Stimulated activated CD8-positive, alpha-beta memory T cell treated with anti-CD3 and anti-CD28 coated beads, Interleukin-12 subunit alpha, Interleukin-12 subunit beta, amount 100 ng/mL, for 24 hours (primary cell): ENCODE measurements around the gene GDNF.
A peak's percentile ranks its signal among the peaks of the same experiment; 100 is the strongest.

Source experiments
- DNase-seq: peaks from one replicate; pipeline ENCODE4 v3.0.0-alpha.2; 2020; ENCODE audit errors: extremely low read depth

Gene GDNF

DNA sequence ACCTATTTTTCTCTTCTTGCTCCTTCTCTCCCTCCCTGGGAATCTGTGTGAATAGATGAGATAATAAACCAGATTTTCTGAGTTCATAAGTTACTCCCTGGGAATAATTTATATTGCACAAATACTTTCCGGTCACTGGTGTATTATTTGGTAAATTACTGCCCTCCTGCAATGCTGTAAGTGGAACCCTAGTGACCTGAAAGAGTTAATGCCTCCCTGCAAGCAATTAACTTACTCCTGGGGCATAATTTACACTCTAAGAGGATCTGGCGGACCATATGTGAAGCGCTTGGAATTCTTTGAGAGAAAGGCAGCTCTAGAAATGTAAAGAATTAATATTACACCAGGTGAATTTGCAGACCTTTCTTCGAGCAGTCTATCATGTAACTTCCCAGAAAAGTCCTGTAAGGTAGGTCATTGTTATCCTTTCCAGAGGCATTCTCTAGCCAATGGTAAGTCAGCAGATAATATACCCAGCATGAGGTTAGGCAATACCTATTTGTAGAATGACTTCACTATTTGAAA lies 7.0 kb upstream of the GDNF start:
- DNase-seq = no peak

DNA sequence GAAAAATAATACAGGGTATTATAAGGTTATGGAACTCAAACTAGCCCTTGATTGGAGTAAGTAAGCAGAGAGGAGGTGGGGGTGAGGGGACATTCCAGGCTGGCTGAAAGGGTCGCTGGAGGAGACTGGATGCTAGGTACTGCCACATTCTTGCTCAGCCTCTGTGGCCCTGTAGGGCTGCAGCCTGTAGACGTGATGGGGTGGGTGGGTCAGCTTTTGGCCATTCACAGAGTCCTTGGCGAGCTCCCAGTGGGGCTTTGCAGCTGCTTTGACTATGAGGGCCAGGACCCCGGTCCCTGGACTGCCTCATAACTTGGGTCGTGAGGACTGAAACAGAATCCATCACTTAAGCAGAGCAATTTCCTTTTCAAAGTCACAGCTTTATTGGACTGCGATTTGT lies 4.2 kb upstream of the GDNF start:
- DNase-seq = no peak

DNA sequence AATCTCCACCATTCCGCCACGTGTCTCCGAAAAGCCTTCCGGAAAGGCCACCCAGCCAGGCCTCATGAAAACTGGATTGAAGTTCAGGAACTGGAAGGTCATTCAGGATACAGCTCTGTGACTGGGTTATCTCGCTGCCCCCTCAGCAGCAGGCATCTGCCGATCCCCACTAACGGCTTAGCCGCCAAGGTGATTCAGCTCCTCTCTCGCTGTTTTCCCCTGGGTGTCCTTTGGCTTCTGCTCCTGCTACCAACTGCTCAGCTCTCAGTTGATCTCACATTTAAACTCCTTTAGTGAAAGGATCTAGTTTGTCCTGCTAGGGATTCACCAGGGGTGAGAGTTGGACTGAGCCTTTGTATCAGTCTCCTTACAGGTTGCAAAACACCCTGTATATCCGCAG lies 2.2 kb upstream of the GDNF start:
- no peak for DNase-seq

DNA sequence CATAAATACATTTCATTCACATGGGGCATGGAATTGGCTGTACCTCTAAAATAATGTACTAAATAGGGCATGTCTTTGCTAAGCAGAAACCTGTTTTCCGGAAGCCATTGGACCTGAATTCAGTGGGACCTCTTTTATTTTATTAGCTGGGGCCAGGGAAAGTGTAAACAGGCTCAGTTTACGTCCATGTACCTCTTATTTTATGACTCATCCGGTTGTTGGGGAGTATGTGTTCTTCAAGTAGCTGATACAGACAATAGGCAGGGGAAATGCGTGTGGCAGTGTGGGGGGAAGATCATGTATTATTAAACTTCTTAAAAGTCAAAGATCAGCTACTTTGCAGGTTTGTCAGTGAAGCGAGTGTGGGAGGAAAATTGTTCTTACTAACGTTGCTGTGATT lies 1.4 kb upstream of the GDNF start:
- DNase-seq = no peak

DNA sequence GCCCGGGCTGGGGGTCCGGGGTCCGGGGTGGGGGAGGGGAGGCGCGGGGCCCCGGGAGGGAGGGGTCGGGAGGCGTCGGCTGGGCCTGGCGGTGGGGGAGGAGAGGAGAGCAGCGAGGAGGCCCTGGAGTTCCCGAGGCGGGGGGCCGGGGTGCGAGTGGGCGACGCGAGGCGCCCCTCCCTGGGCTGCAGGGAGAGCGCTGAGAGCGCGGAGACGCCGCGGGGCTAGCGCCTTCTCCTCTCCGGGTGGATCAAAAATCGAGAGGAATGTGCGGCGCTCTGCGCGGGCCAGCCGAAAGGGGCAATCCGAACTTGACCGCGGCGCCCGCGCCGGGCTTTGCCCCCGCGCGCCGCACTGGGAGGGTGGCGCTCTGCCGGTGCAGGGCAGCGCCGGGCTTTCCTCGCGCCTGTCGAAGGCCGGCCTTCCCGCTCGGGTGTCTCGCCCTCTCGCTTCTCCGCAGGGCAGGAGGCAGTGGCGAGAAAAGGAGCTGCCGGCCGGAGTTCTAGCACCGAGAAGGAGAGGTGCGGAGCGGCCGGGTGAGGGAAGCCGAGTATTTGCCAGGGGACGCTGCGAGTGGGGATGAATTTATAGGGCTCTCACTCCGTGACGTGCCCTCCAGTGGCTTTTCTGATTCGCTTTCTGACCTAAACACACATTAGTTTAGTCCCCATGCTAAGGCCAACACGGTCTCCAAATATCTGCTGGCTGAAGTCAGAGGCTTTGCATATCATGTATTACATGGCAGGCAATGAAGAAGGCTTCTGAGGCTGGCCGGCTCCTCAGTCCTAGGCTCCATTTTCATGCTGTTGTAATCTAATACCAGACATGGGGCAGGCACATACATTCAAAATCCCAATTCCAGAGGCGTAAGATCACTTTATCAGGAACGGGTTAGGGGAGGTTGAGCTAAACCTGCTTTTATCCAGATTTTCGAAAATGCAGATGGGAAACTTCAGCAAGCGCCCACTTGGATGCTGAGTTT lies 503 bp upstream of the GDNF start:
- no peak for DNase-seq

DNA sequence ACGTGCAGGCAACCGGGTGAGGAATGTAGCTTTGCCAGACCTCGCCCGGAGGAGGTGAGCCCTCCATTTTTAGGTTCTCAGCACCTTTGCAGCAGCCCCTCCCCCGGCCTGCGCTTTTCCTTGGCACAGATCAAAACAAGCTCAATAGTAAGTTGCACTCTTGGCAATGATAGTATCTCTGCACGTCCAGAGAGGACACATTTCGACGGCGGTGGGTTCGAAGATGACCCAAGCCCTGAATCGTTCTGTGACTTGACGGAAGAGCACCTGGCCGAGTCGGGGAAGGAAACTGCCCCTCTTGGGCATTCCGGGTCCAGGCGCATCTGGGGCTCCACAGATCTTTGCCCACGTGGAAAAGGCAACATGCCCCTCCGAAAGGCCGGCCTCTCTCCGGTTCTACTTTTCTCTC lies 904 bp downstream of the GDNF start:
- no peak for DNase-seq

DNA sequence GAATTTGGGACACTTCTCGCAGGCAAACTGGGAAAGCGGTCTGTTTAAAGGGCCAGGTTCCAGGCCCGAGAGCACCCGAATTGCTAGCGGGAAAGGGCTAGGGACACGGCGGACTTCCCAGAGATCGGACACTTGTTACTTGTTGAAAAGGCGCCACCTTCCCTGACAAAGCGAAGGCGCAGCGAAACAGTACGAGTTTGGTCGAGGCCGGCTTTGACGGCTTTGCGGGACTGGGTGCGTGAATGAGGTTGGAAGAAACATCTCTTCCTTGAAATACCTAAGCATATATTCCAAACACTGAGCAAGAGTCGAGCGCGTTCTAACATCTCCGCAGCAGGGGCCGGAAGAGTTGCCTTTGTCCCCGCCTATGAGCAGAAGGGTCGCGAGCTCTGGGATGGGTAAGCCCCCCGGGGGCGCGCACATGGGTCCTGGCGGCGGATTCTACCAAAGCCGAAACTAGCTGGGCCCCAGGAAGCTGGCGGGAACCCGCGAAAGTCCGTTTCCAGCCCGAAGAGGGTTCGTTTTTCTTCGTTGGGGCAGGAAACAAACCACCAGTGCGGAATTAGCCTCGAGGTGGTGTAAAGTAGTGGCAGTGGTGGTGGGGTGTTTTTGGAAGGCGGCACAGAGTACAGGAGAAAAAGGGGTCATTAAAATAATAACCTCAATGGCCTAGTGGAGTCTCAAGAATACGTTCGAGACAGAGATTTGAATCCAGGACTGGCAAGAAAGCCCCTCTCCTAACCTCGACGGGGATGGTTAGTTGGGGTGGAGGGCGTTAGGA lies 1.5 kb downstream of the GDNF start:
- no peak for DNase-seq

DNA sequence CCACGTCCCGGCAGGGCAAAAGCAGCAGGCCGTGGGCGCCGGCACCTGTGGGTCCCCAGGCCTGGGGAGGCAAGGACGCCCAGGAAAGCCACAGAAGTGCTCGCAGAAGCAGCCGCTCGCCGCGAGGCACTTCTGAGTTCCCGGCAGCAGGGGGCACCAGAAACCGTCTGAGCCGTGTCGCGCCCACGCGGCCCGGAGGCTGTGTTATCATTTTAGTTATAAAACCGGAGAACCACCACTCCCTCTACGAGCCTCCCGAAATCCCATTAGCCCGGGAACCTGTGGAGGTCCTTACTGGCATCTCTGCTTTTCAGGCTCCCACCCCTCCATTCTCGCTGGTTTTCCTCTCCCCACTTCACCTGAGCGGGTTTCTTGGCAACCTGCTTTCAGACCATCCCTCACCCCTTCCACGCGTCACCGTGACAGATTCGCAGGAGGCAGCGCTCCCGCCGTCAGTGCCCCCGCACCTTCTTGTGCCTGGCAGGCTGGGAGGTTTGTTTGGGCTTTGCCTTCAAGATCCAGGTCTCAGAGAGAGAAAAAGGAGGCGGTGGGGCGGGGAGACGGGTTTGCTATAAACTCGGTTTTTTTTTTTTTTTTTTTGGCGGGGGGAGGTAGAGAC lies 2.3 kb downstream of the GDNF start:
- DNase-seq = peak; percentile 15

DNA sequence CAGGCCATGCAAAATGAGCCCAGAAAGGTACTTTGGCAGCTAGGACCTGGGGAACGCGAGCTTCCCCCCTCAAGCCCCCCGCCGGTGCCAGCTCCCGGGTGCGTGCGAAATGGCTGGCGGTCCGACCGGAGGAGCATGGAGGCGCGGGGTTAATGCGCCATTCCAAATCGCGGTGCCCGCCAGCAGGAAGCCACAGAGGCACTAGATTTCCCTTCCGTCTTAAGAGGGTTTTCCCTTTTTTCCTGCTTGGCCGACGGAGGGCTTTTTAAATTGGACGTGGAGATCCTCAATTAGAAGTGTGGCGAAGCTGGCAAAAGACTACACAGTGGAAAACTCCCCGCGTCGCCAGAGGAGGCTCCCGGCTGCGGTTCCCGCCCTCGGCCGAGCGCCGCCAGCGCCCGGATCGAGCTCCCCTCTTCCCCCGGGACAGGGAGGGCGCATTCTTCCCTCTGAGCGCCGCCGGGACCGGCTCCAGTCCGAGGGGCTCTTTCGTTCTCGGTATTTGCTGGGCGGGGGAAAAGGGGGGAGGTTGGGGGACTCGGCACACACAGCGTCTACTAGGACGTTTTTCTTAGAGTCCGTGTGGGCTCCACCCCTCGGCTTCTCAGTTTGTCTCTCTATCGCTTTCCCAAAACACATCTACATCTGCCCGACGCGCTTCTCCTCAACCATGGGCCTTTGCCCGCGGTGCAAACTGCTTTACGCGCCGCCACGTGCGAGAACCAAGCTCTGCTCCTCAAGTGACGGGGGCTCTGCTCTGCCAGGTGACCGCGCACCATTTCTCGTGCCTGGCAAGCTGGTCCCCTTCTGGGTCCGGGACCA lies 3.0 kb downstream of the GDNF start:
- no peak for DNase-seq

DNA sequence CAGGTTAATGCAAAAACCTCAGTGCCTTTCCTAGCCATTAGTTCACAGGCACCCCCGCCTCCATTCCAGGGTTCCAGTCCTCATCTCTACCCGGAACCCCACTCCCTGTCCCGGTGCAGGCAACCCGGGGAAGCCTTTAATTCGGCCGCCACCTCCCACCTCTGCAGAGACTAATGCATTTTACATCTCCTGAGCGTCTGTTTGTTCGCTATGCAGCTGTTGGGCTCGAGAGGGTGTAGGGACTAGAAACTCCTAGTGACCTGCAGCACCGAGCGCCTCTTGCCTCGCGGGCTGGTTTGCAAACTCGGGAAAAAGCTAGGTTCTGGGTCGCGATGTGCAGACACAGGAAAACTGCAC lies 3.6 kb downstream of the GDNF start:
- DNase-seq = no peak

DNA sequence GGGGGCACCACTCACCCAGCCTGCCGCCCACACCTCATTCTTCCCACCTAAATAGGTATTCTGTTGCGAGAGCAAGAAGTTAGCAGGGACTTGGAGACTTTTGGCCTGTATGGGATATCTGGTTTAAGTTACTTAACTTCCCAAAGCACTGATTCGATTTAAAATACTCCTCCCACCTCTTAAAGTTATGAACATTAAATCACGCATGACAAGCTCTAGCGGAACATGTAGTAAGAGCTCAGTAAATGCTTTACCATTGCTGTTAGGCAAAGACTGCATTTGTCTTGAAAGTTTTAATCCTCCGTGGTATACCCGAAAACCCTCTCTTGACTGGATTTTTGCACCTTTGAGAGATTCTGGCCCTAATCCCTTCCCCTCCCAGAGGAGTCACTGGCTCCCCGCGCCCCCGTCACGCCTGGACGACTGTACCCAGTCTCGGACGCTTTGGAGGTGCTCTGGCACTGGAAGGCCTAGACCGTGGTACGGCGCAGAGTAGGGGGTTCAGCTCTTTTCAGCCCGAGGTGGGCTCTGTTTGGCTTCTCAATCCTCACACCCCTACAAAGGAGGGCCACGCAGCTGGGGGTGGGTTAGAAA lies 4.4 kb downstream of the GDNF start:
- no peak for DNase-seq

DNA sequence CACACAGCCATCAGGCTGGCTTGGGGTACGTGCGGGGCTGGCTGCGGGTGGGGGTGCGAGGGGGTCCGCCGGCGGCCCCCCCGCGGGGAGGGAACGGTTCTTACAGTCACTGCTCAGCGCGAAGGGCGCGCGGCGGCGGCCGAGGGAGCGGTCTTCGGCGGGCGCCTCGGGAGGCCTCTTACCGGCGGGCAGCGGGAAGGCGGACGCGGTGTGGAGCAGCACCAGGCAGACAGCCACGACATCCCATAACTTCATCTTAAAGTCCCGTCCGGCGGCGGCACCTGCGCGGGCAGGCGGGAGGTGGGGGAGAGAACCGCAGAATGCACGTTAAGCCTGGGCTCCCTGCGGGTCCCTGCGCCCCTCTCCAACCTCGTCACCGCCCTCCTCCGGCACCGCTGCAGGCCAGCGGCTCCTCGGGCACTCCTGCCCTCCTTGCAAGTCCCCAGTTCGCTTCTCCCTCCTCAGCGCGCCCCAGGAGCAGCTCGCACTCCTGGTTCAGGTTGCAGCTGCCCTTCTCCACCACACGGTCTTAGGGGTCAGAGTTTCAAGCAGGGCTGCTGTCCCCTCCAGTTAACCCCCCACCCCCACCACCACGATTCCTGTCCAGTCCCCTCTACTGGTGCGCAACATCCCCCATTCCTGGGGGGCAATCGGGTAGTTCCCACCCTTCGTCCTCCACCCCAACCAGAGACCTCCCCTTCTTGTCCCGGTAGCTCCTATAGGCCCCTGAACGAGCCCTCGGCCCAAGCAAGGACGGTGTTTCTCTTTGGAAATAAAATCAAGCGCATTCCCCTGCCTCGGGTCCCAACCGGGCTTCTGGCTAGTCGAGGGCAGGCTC lies 5.1 kb downstream of the GDNF start:
- no peak for DNase-seq

DNA sequence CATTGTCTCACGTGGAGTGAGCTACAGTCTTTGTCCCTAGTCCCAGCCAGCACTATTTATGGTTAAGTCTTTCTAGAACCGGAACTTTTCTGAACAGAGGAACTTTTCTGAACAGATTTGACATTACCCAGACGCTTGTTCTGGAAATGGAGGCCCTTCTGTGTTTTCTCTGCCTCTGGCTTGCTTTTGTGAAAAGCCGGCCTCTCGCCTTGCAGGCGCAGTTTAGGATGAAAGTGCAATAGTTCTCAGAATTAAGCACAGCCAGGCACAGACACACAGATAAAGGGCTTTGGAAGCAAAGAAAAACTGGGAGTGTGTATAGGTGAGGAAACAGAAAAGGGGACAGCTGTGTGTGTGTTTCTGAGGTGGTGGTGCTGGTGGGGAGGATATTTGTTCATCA lies 5.9 kb downstream of the GDNF start:
- no peak for DNase-seq

DNA sequence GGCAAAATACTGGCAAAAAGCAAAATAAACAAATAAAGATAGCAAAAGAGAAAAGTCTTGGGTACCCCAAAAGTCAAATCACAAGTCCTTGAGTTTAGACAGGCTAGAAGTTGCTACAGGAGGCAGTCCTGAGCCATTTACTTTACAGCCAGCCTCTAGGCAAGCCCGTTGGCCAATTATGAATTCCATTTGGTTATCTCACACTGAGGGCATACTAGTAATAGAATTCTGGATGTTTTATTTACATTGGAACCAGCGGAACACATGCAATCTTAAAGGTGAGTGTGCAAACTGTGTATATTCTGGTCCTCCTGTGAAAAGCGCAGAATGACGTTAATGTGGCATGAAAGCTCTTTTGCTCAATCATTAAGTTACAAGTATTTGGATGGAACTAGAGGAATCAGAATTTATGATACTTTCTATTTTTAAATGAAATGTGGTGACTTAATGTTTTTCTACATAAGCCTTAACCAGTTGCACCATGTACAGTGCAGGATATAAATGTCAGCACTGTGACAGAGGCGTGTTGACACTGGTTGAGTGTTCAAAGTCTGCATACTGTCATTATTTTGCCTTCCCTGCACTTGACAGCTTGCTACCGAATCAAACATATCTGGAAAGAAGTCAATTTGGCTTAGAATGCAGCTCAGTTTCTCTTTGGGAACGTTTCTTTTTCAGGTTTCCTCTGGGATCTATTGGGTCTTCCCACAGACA lies 7.9 kb downstream of the GDNF start:
- no peak for DNase-seq

DNA sequence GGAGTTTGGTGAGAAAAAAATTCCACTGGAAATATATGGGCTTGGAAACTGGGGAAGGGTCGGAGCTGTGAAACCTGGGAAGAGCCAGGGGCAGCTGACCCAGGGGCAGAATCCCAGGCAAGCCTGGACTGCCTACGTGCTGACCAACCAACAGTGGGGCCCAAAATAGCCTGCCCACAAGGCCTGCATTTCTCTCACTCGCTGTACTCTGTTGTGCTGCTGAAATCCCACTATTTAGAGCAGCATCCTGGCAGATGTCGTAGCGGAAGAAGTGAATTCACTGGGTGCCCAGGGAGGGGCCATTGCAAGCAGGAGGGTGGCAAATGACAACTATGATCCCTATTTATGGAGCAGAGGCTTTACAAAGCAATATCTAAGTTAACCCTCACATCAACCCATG lies 9.5 kb downstream of the GDNF start:
- DNase-seq = no peak

DNA sequence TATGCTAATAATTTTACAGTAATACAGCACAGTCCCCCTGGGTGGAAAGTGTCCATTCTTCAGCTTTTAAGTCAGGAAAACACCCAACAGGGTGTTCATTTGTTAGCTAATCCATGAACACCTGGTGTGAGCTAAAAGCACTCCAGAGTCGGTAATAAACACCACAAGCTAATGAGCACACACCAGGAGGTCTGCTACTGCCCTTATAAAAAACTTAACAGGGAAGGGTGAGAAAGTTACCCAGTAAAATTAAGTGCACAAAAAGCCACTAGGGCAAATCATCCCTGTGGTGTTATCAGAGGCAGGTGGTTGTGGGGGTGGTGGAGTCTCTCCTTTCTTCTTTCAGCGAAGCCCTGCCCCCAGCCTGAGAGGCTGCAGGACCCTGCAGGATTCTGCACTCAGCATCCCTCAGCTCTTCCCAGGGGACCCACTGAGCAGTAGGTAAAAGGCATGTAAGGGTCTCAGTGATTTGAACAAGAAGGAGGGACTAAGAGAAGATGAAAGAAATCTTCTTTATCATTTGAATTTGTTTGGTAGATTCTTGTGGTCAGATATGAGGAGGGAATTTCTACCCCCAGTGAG lies 14.4 kb downstream of the GDNF start:
- DNase-seq = no peak

DNA sequence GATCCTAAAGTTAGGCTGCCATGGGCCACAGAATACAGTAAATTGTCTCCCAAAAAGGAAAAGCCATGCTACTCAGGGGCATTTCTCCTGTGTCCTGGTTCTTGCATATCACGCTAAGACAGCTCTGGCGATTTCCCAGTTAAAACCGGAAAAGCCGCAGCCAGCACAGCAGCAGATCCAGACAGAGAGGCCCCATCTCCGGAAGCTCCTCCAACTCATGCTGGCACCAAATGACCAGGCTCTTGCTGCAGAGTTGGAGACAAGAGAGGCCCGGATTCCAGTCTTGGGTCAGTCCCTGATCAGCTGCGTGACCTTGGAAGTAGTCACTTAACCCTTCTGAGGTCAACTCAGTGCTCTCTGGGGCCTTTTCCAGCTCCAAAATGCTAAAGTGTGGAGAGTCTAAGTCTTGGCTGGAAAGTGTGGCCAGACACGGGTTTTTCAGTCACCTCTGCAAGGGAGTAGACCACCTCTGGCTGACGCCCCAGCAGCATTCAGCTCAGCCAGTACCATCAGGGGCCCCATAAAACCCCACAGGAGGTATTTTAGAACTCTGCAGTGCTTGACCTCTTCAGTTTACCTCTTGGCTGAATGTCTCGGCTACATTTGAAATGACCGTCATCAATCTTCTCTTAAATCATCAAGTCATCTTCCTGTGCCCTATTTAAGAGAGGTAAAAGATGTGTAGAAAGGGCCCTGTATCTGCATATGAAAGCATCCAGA lies 16.2 kb downstream of the GDNF start:
- DNase-seq = no peak

DNA sequence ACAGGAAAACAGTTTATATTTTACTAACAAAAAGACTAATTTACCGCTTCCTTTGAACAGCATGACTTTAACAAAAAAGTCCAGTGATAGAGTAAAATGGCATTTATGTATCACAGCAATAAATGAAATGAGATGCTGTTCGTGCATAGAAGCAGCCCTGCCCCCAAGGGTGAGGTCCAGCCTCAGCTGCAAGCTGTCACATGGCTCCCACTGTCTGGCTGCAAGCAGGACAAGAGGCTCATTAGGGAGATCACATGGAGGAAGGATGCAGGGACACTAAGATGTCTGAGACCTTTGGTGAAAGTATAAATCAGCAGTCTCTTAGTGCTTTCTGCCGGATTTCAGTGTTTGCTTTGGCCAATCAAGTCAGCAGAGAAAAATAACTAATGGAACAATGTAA lies 23.0 kb downstream of the GDNF start:
- DNase-seq = no peak

DNA sequence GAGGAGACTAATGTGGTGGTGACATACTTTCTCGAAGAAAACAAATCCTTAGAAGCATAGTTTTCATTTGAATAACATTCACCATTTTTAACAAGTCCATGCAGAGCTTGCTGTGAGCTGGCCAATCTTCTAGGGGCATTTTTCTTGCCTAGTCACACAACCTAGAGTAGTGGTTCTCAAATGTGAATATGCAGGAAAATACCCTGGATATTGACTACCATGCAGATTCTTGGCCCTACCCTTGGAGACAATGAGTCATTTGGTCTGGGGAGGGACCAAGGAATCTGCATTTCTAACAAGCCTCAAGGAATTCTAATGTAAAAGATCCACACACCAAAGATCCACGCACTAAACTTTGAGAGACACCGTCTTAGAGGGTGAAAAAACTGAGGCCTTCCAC lies 23.5 kb downstream of the GDNF start:
- DNase-seq = no peak
